GM23248 (cell line): ENCODE measurements around the gene SARM1.

Source experiments
- EZH2 ChIP-seq: fragments of 200-600 bp; sonication (generic); IDR thresholded peaks from 2 replicates; pipeline ENCODE4 v1.6.1; 2018; ENCODE audit warnings: antibody characterized with exemption, mild to moderate bottlenecking; ENCODE audit not compliant: insufficient read depth, poor library complexity, severe bottlenecking
- EZH2phosphoT487 ChIP-seq: fragments of 200-600 bp; sonication (generic); IDR thresholded peaks from 2 replicates; pipeline ENCODE4 v1.6.1; 2018; ENCODE audit warnings: antibody characterized with exemption, moderate library complexity, mild to moderate bottlenecking, low read depth; ENCODE audit not compliant: insufficient read depth

- TF ChIP-seq EZH2 = no peak
- no peak for TF ChIP-seq EZH2phosphoT487
Observed at GRCh38 chr17:28390563-28390962, 19.1 kb downstream of the SARM1 start.
